Measurements from ENCODE around the gene MFRP. TPM values are rescaled to one million over a fixed set of nuclear protein-coding genes. Genes with fewer than 3 reads are reported as not detected.
"Not testable (repeated sequence)": the region's sequence is repeated elsewhere in the genome, so short reads cannot be mapped to it uniquely, and the experiment has no call there.

Gene MFRP
- total RNA-seq, result 0.05 and 0.31 TPM in 2 replicates
- not detected for polyA plus RNA-seq (2012)

GRCh38 chr11:119346605-119347004 lies at the start of gene MFRP:
MFRP (minus strand) TSS chr11:119346705; CDS start chr11:119346513, 192 bp downstream.
- no peak for DNase-seq (ENCODE audit: low read depth)

GRCh38 chr11:119391275-119391674 lies 44.8 kb upstream of the MFRP start:
- DNase-seq (ENCODE audit: low read depth), result no peak

GRCh38 chr11:119389611-119390254 lies 43.2 kb upstream of the MFRP start:
- no peak for DNase-seq (ENCODE audit: low read depth)

- DNase-seq (ENCODE audit: low read depth), result no peak
Observed at GRCh38 chr11:119388103-119388502, 41.6 kb upstream of the MFRP start.

- no peak for DNase-seq (ENCODE audit: low read depth)
Observed at GRCh38 chr11:119384332-119384731, 37.8 kb upstream of the MFRP start.

- not testable (repeated sequence) for DNase-seq (ENCODE audit: low read depth)
Observed at GRCh38 chr11:119382513-119382912, 36.0 kb upstream of the MFRP start.

GRCh38 chr11:119382101-119382500 lies 35.6 kb upstream of the MFRP start:
- DNase-seq (ENCODE audit: low read depth), result no peak

- DNase-seq (ENCODE audit: low read depth), result peak; percentile 98
Observed at GRCh38 chr11:119381181-119381988, 34.9 kb upstream of the MFRP start, which contains the start of gene USP2. USP2 (minus strand) TSS chr11:119381690; CDS start chr11:119373480, 8,210 bp downstream.

- DNase-seq (ENCODE audit: low read depth), result peak; percentile 43
Observed at GRCh38 chr11:119380827-119381180, 34.3 kb upstream of the MFRP start.

- DNase-seq (ENCODE audit: low read depth), result no peak
Observed at GRCh38 chr11:119380160-119380826, 33.8 kb upstream of the MFRP start.

- peak; percentile 74 for DNase-seq (ENCODE audit: low read depth)
Observed at GRCh38 chr11:119378851-119379465, 32.5 kb upstream of the MFRP start.

GRCh38 chr11:119377961-119378667 lies 31.6 kb upstream of the MFRP start:
- DNase-seq (ENCODE audit: low read depth), result no peak

GRCh38 chr11:119377112-119377901 lies 30.8 kb upstream of the MFRP start:
- no peak for DNase-seq (ENCODE audit: low read depth)

GRCh38 chr11:119376197-119376847 lies 29.8 kb upstream of the MFRP start:
- DNase-seq (ENCODE audit: low read depth), result peak; percentile 76

- peak; percentile 88 for DNase-seq (ENCODE audit: low read depth)
Observed at GRCh38 chr11:119375337-119376196, 29.1 kb upstream of the MFRP start.

GRCh38 chr11:119374632-119375336 lies 28.3 kb upstream of the MFRP start:
- peak; percentile 79 for DNase-seq (ENCODE audit: low read depth)

GRCh38 chr11:119373921-119374631 lies 27.6 kb upstream of the MFRP start:
- DNase-seq (ENCODE audit: low read depth), result peak; percentile 85
